Ishikawa (cell line): Measurements from ENCODE around the gene MAFF.

Source experiments
- CEBPB ChIP-seq: IDR thresholded peaks from 2 replicates; pipeline ENCODE4 v1.6.1; 2012
- CREB1 ChIP-seq: IDR thresholded peaks from 2 replicates; pipeline ENCODE4 v1.6.1; 2012; ENCODE audit warnings: low read depth
- EGR1 ChIP-seq: IDR thresholded peaks from 2 replicates; pipeline ENCODE4 v1.6.1; 2012
- EP300 ChIP-seq: IDR thresholded peaks from 2 replicates; pipeline ENCODE4 v1.6.1; 2012; ENCODE audit warnings: borderline replicate concordance
- FOXM1 ChIP-seq: IDR thresholded peaks from 2 replicates; pipeline ENCODE4 v1.6.1; 2012; ENCODE audit warnings: low read depth, borderline replicate concordance
- MAX ChIP-seq: IDR thresholded peaks from 2 replicates; pipeline ENCODE4 v1.6.1; 2012
- NFIC ChIP-seq: IDR thresholded peaks from 2 replicates; pipeline ENCODE4 v1.6.1; 2012
- RAD21 ChIP-seq: IDR thresholded peaks from 2 replicates; pipeline ENCODE4 v1.6.1; 2012; ENCODE audit warnings: low read depth
- REST ChIP-seq: IDR thresholded peaks from 2 replicates; pipeline ENCODE4 v1.6.1; 2012; ENCODE audit warnings: low read depth, mild to moderate bottlenecking
- TAF1 ChIP-seq: IDR thresholded peaks from 2 replicates; pipeline ENCODE4 v1.6.1; 2012; ENCODE audit warnings: low read depth, mild to moderate bottlenecking
- TCF12 ChIP-seq: IDR thresholded peaks from 2 replicates; pipeline ENCODE4 v1.6.1; 2012; ENCODE audit warnings: low read depth
- TEAD4 ChIP-seq: IDR thresholded peaks from 2 replicates; pipeline ENCODE4 v1.6.1; 2012
- USF1 ChIP-seq: IDR thresholded peaks from 2 replicates; pipeline ENCODE4 v1.6.1; 2012
- YY1 ChIP-seq: IDR thresholded peaks from 2 replicates; pipeline ENCODE4 v1.6.1; 2012; ENCODE audit warnings: low read depth
- ZBTB7A ChIP-seq: IDR thresholded peaks from 2 replicates; pipeline ENCODE4 v1.6.1; 2012; ENCODE audit warnings: low read depth

Gene MAFF

DNA sequence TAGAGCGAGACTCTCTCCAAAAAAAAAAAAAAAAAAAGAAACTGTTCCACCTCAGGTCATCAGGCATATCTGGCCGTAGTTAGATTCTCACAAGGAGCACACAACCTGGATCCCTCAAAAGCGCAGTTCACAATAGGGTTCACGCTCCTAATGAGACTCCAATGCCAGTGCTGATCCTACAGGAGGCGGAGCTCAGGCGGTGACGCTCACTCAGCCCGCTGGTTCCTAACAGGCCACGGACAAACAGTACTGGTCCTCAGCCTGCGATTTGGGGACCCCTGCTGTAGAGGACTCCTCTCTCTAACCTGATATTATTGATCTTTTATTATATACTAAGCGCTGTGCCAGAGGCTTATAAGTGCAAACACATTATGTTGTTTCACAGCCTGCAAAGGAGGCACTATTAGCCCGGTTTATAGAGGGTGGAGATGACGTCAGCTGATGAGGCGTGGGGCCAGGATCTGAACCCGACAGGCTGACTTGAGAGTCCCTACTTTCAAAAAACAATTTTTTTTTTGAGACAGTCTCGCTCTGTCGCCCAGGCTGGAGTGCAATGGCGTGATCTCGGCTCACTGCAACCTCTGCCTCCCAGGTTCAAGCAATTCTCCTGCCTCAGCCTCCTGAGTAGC, 4.9 kb upstream of the MAFF start:
- TF ChIP-seq NFIC (no peak), ZBTB7A (no peak), YY1 (no peak), EP300 (no peak), CEBPB (no peak), CREB1 (no peak), MAX (no peak), RAD21 (no peak), FOXM1 (no peak), USF1 (no peak), TEAD4 (no peak), EGR1 (no peak), REST (no peak), TCF12 (no peak), TAF1 (no peak)

GRCh38 chr22:38199826-38200559, 1.8 kb upstream of the MAFF start:
- TF ChIP-seq YY1 (no peak), TCF12 (no peak), TEAD4 (no peak), TAF1 (no peak), ZBTB7A (no peak), RAD21 (no peak), MAX (no peak), CEBPB (no peak), FOXM1 (no peak), EP300 (no peak), REST (no peak), CREB1 (no peak), EGR1 (no peak), NFIC (no peak), USF1 (no peak)

GRCh38 chr22:38201371-38201710, 453 bp upstream of the MAFF start:
- TF ChIP-seq TCF12 (no peak), NFIC (no peak), TEAD4 (no peak), RAD21 (no peak), USF1 (no peak), CEBPB (no peak), EP300 (no peak), CREB1 (no peak), MAX (no peak), FOXM1 (no peak), ZBTB7A (no peak), REST (no peak), YY1 (no peak), TAF1 (no peak), EGR1 (no peak)
